Tibial artery (tissue), 4 donors: ENCODE measurements around the gene ASAH2B.

ENCODE experiments used
- DNase-seq, 2 donors: peaks; one replicate each; pipeline ENCODE4 v3.0.0-alpha.2; 2019
- H3K27ac ChIP-seq, 2 donors: fragments of 200-600 bp; sonication (generic) in 1 of 2; 1 replicate in 1 of 2; 2 replicates in 1 of 2; pipeline ENCODE4 v1.5.1; 2018 to 2019; ENCODE audit warnings: mild to moderate bottlenecking in 1 of 2
- H3K27me3 ChIP-seq, 2 donors: fragments of 200-600 bp; sonication (generic) in 1 of 2; one replicate each; pipeline versions ENCODE4 v1.5.1 to v1.6.0; 2016 to 2019
- H3K36me3 ChIP-seq, 3 donors: fragments of 200-600 bp; sonication (generic) in 2 of 3; one replicate each; pipeline ENCODE4 v1.5.1; 2016 to 2019; ENCODE audit warnings: mild to moderate bottlenecking in 2 of 3
- H3K4me1 ChIP-seq, 4 donors: fragments of 200-600 bp; sonication (generic) in 2 of 4; 1 replicate in 3 of 4; 2 replicates in 1 of 4; pipeline ENCODE4 v1.5.1; 2016 to 2019
- H3K4me3 ChIP-seq, 2 donors: fragments of 200-600 bp; sonication (generic) in 1 of 2; 1 replicate in 1 of 2; 2 replicates in 1 of 2; pipeline ENCODE4 v1.5.1; 2018 to 2019; ENCODE audit warnings: mild to moderate bottlenecking in 2 of 2
- H3K9me3 ChIP-seq, 3 donors: fragments of 200-600 bp; sonication (generic) in 1 of 3; one replicate each; pipeline ENCODE4 v1.5.1; 2016 to 2019
- intact Hi-C: fragments of 100-400 bp; cut with DNase I; formaldehyde crosslinking; loops from one replicate; pipeline ENCODE4 v1.15.0; 2023; ENCODE audit warnings: low total_unique reads
- TF ChIP-seq, protein P1 (sequence below), 2 experiments: fragments of 200-600 bp in 1 of 2; fragments of 450-650 bp in 1 of 2; IDR thresholded peaks; one replicate each; pipeline ENCODE4 v1.5.1; 2017 to 2019; ENCODE audit warnings: antibody characterized with exemption in 2 of 2, mild to moderate bottlenecking in 1 of 2, moderate library complexity in 1 of 2

ASAH2B gene

DNA sequence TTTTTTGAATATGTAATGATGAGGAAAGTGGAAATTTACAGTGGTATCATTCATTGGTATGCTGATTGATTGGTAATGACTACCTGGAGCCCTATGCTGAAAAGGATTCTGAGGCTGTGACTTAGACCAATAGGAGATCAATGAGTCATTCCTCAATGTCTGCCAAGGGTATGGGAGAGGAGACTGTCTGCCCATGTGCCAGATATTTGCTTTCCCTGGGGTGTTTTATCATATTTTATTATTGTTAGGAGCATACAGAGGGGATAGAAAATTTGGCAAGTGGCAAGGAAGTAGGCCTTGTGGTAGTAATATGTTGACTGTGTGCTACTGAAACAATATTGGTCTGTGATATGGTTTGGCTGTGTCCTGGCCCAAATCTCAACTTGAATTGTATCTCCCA is 54.8 kb downstream of the ASAH2B start:
- Histone ChIP-seq H3K27ac (no peak overlapping the region), H3K4me1 (no peaks in the 10 kb centered on the region), H3K4me3 (no peak overlapping the region), H3K36me3 (no peaks in the 10 kb centered on the region), H3K27me3 (peaks cover 0 to 9% of the 10 kb centered on the region in 2 donors), H3K9me3 (no peaks in the 10 kb centered on the region)
- intact Hi-C loops = no loop called here
- TF ChIP-seq, protein P1, sequence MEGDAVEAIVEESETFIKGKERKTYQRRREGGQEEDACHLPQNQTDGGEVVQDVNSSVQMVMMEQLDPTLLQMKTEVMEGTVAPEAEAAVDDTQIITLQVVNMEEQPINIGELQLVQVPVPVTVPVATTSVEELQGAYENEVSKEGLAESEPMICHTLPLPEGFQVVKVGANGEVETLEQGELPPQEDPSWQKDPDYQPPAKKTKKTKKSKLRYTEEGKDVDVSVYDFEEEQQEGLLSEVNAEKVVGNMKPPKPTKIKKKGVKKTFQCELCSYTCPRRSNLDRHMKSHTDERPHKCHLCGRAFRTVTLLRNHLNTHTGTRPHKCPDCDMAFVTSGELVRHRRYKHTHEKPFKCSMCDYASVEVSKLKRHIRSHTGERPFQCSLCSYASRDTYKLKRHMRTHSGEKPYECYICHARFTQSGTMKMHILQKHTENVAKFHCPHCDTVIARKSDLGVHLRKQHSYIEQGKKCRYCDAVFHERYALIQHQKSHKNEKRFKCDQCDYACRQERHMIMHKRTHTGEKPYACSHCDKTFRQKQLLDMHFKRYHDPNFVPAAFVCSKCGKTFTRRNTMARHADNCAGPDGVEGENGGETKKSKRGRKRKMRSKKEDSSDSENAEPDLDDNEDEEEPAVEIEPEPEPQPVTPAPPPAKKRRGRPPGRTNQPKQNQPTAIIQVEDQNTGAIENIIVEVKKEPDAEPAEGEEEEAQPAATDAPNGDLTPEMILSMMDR (IDR thresholded peaks at IDR 0.05) = no peak
- DNase-seq = no peak

- intact Hi-C loops = no loop called here
- DNase-seq = no peak
- H3K27me3 ChIP-seq = peaks cover 0 to 9% of the 10 kb centered on the region in 2 donors
- TF ChIP-seq, protein P1 (IDR thresholded peaks at IDR 0.05) = no peak
- H3K27ac ChIP-seq = no peak overlapping the region
- H3K36me3 ChIP-seq = no peaks in the 10 kb centered on the region
- no peaks in the 10 kb centered on the region for H3K9me3 ChIP-seq
- H3K4me1 ChIP-seq = no peaks in the 10 kb centered on the region
- H3K4me3 ChIP-seq = no peak overlapping the region
Measured at GRCh38 chr10:50796693-50797092, 57.0 kb downstream of the ASAH2B start.

GRCh38 chr10:50798297-50798696 is 58.6 kb downstream of the ASAH2B start:
- DNase-seq = no peak
- no peaks in the 10 kb centered on the region for H3K36me3 ChIP-seq
- intact Hi-C loops = no loop called here
- H3K4me3 ChIP-seq = no peak overlapping the region
- no peaks in the 10 kb centered on the region for H3K9me3 ChIP-seq
- TF ChIP-seq, protein P1 (IDR thresholded peaks at IDR 0.05) = no peak
- no peak overlapping the region for H3K27ac ChIP-seq
- H3K4me1 ChIP-seq = no peaks in the 10 kb centered on the region
- peaks cover 0 to 9% of the 10 kb centered on the region in 2 donors for H3K27me3 ChIP-seq

- Histone ChIP-seq H3K4me1 (no peaks in the 10 kb centered on the region), H3K36me3 (no peaks in the 10 kb centered on the region), H3K27me3 (peaks cover 0 to 9% of the 10 kb centered on the region in 2 donors), H3K4me3 (no peak overlapping the region), H3K27ac (no peak overlapping the region), H3K9me3 (no peaks in the 10 kb centered on the region)
- TF ChIP-seq, protein P1 (IDR thresholded peaks at IDR 0.05) = no peak
- intact Hi-C loops = no loop called here
- no peak for DNase-seq
Measured at GRCh38 chr10:50799595-50799994, 59.9 kb downstream of the ASAH2B start.

DNA sequence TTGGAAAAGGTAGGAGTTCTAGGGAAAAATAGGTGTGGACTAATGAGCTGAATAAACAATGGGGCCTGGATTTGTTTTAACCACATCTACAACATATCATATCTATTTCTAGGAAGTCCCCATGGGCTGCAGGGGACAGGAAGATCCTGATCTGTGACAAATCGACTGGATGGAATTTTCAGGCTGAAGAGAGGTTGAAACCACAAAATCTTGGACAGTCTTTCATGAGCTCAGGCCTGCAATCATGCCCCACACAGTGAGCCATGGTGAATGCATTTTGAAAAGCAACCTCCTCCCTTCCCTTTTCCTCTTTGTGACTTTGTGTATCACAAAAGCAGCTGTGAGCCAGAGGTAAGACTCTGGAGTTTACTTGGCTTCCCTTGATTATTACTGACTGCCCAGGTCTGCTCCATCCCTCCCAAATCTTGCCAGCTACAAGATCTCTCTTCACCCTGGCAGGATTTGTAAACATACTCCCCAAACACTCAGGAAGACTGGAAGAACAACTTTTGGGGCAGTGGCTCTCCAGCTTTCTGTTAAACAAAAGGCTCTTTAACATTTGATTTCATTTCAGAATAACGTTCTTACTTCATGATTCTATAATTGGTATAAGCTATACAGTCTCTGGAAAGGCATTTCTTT is 66.4 kb downstream of the ASAH2B start:
- DNase-seq = no peak
- no peak overlapping the region for H3K27ac ChIP-seq
- no peaks in the 10 kb centered on the region for H3K36me3 ChIP-seq
- TF ChIP-seq, protein P1 (IDR thresholded peaks at IDR 0.05) = no peak
- no peaks in the 10 kb centered on the region for H3K9me3 ChIP-seq
- H3K4me1 ChIP-seq = no peaks in the 10 kb centered on the region
- no peak overlapping the region for H3K4me3 ChIP-seq
- no peaks in the 10 kb centered on the region for H3K27me3 ChIP-seq
- intact Hi-C loops = no loop called here
